RWPE1 (cell line): ENCODE data around the gene DENND1A.

ENCODE experiments used
- CTCF ChIA-PET: fragments of 350-600 bp; sonication (Branson Sonifier 250); formaldehyde crosslinking; extraction: SDS; loops from one replicate; lab custom pipeline; 2021; lab: Yijun Ruan, JAX
- POLR2A ChIA-PET: fragments of 400-600 bp; formaldehyde crosslinking; extraction: SDS; loops from one replicate; lab custom pipeline; 2020; ENCODE audit warnings: antibody characterized with exemption; ENCODE audit not compliant: low non-redundant PET; lab: Yijun Ruan, JAX
- DNase-seq: peaks from one replicate; pipeline ENCODE4 v3.0.0; 2012; ENCODE audit warnings: low spot score
- H3K27ac ChIP-seq: fragments of 450-650 bp; 2 replicates; pipeline ENCODE4 v1.5.1; 2017
- TF ChIP-seq, protein P1 (sequence below): fragments of 450-650 bp; conservative IDR thresholded peaks from 2 replicates; pipeline ENCODE4 v1.5.1; 2017; ENCODE audit warnings: low read depth, mild to moderate bottlenecking

DENND1A gene

DNA sequence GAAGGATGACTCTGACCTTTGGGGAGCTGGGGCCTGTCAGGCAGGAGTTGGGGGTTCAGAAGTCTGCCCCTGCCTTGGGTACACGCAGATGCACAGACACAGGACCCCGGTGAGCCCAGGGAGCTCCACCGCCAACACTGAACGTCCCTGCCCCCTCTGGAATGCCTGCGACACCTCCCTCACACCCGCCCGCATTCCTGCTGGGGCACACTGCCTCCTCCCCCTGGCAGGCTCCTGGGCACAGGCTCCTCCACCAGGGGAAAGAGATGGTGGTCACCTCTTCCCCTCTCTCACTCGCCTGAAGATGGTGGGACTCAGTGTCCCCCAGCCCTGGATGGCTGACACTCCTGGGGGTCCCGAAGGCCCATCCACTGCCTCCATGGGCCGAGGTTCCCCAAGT lies 561.9 kb downstream of the DENND1A start:
- CTCF ChIA-PET: interaction anchor here (0.7 to 1.2 kb wide), 3 partner anchors 14 to 27 kb away, joined by 3 to 4 read pairs (median 3); no protein-coding TSS in a partner anchor

DNA sequence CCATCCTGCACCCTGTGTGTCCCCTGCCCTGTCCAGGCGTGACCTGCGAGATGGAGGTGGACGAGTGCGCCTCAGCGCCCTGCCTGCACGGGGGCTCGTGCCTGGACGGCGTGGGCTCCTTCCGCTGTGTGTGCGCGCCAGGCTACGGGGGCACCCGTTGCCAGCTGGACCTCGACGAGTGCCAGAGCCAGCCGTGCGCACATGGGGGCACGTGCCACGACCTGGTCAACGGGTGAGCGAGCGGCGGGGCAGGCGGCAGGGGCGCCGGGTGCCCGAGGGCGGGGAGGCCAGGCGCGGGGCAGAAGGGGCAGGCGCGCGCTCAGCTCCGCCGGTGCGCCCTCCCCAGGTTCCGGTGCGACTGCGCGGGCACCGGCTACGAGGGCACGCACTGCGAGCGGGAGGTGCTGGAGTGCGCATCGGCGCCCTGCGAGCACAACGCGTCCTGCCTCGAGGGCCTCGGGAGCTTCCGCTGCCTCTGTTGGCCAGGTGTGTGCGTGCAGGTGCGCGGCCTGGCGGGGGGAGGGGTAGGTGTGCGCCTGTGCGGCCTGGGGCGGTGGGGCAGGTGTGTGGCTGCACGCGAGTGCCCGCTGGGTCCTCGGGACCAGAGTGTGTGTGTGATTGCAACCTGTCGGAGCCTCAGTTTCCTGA lies 563.9 kb downstream of the DENND1A start:
- ChIA-PET CTCF (interaction anchor here (2.9 kb wide), 1 partner anchor 11 kb away, joined by 11 read pairs; no protein-coding TSS in a partner anchor), POLR2A (no interaction called here)
- DNase-seq: no peak

More for the DNA sequence above, 561.9 kb downstream of the DENND1A start:
- no peak overlapping the region for H3K27ac ChIP-seq
- TF ChIP-seq, protein P1, sequence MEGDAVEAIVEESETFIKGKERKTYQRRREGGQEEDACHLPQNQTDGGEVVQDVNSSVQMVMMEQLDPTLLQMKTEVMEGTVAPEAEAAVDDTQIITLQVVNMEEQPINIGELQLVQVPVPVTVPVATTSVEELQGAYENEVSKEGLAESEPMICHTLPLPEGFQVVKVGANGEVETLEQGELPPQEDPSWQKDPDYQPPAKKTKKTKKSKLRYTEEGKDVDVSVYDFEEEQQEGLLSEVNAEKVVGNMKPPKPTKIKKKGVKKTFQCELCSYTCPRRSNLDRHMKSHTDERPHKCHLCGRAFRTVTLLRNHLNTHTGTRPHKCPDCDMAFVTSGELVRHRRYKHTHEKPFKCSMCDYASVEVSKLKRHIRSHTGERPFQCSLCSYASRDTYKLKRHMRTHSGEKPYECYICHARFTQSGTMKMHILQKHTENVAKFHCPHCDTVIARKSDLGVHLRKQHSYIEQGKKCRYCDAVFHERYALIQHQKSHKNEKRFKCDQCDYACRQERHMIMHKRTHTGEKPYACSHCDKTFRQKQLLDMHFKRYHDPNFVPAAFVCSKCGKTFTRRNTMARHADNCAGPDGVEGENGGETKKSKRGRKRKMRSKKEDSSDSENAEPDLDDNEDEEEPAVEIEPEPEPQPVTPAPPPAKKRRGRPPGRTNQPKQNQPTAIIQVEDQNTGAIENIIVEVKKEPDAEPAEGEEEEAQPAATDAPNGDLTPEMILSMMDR: no peak
- POLR2A ChIA-PET: no interaction called here
- DNase-seq: no peak

DNA sequence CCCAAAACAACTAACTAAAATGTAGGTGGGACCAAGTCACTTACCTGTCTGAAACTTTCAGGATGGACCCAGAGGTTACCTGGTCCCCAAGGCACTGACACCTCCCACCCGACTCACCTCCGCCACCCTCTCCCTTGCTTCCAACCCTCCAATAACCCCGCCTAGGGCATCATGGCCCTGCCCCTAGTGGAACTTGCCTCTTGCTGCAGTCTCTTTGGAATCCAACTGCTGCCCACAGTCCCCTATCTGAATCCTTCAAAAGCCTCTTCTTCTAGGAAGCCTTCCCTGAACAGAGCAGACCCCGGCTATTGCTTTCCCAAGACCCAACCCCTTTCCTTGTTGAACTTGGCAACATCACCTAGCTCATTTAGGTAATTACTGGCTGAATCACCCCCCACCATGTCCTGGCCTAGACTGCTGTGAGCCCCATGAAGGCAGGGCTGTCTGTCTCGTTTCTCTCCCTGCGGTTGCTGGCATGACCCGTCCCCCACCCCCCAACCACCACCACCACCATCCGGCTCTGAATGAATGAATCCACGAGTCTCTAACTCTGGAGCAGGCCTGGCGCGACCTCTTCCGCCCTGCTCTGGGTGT lies 564.5 kb downstream of the DENND1A start:
- DNase-seq: no peak
- H3K27ac ChIP-seq: no peak overlapping the region
- TF ChIP-seq, protein P1: no peak; the same call in 1 of the 2 replicates
- POLR2A ChIA-PET: no interaction called here
- CTCF ChIA-PET: interaction anchor here (2.9 kb wide), 1 partner anchor 10 kb away, joined by 11 read pairs; no protein-coding TSS in a partner anchor

More for the DNA sequence above, 563.9 kb downstream of the DENND1A start:
- TF ChIP-seq, protein P1: no peak
- no peak overlapping the region for H3K27ac ChIP-seq

DNA sequence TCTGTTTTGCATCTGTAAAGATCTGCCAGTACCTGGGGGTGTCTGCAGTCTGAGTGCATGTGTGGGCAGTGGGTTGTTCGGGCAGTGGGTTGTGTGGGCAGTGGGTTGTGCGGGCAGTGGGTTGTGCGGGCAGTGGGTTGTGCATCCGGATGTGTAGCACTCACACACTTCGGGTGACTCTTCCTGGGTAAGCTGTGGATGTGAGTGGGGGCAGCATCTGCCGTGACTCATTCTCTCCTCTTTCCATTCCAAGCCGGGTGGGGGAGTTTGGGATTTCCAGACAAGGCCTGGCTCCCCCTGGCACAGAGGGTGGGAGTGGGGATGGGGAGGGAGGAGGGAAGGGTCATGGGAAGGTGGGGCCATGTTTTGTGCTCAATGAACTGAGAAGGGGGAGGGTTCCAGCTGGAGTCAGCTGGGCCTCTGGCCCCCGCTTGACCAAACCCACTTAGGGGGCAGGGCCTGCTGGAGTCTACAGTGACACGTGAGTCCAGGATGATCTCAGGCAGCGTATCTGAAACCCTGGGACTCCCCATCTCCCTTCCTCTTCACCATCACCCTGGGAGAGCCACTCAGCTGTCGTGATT lies 565.6 kb downstream of the DENND1A start:
- TF ChIP-seq, protein P1: no peak

GRCh38 chr9:123362856-123363255 lies 567.1 kb downstream of the DENND1A start:
- ChIA-PET POLR2A (no interaction called here), CTCF (interaction anchor here (0.5 to 2.9 kb wide), 4 partner anchors 8 to 864 kb away, joined by 3 to 11 read pairs (median 3); no protein-coding TSS in a partner anchor)
- TF ChIP-seq, protein P1: no peak
- no peak for DNase-seq
- H3K27ac ChIP-seq: no peak overlapping the region

More for the DNA sequence above, 565.6 kb downstream of the DENND1A start:
- CTCF ChIA-PET: interaction anchor here (0.6 to 2.9 kb wide), 3 partner anchors 9 to 1346 kb away, joined by 3 to 11 read pairs (median 3); no protein-coding TSS in a partner anchor
- no peak overlapping the region for H3K27ac ChIP-seq
- no peak for DNase-seq
- POLR2A ChIA-PET: no interaction called here

- CTCF ChIA-PET: interaction anchor here (0.6 to 1.6 kb wide), 3 partner anchors 12 to 863 kb away, joined by 3 to 7 read pairs (median 6); no protein-coding TSS in a partner anchor
These were observed 568.0 kb downstream of the DENND1A start for GRCh38 chr9:123361731-123362510.

More at GRCh38 chr9:123361731-123362510, 568.0 kb downstream of the DENND1A start:
- POLR2A ChIA-PET: no interaction called here
- H3K27ac ChIP-seq: no peak overlapping the region
- no peak for DNase-seq
- TF ChIP-seq, protein P1: no peak
